NCI-H2029 treated with DMSO at 0.1 percent for 48 hours (cell line): ENCODE data around the gene GLRB.
A peak's percentile ranks its signal among the peaks of the same experiment; 100 is the strongest.
"Not testable (repeated sequence)": the region's sequence is repeated elsewhere in the genome, so short reads cannot be mapped to it uniquely, and the experiment has no call there.

Source experiments
- DNase-seq: peaks from one replicate; lab custom pipeline; 2025; lab: John Stamatoyannopoulos, UW

The GLRB gene

GRCh38 chr4:157128395-157128794 is 52.4 kb downstream of the GLRB start:
- DNase-seq, result no peak

- DNase-seq, result no peak
Observed at GRCh38 chr4:157141976-157142375, 66.0 kb downstream of the GLRB start.

- no peak for DNase-seq
Observed at GRCh38 chr4:157143369-157143768, 67.4 kb downstream of the GLRB start.

GRCh38 chr4:157151711-157152110 is 75.8 kb downstream of the GLRB start:
- DNase-seq, result no peak

- DNase-seq, result no peak
Observed at GRCh38 chr4:157165935-157166610, 90.1 kb downstream of the GLRB start.

GRCh38 chr4:157170321-157170720 is 94.4 kb downstream of the GLRB start:
- DNase-seq, result no peak

GRCh38 chr4:157172011-157172410 is 96.1 kb downstream of the GLRB start:
- DNase-seq, result no peak

GRCh38 chr4:157180268-157180667 is 104.3 kb downstream of the GLRB start:
- not testable (repeated sequence) for DNase-seq

- DNase-seq, result no peak
Observed at GRCh38 chr4:157184300-157184699, 108.3 kb downstream of the GLRB start.

- DNase-seq, result no peak
Observed at GRCh38 chr4:157185363-157185762, 109.4 kb downstream of the GLRB start.

GRCh38 chr4:157195374-157195773 is 119.4 kb downstream of the GLRB start:
- no peak for DNase-seq

GRCh38 chr4:157196046-157196445 is 120.1 kb downstream of the GLRB start:
- no peak for DNase-seq

- DNase-seq, result no peak
Observed at GRCh38 chr4:157204634-157205244, 128.8 kb downstream of the GLRB start.

- peak; percentile 29 for DNase-seq
Observed at GRCh38 chr4:157217708-157218107, 141.8 kb downstream of the GLRB start.

- DNase-seq, result no peak
Observed at GRCh38 chr4:157219711-157220370, 143.9 kb downstream of the GLRB start.

GRCh38 chr4:157220371-157220881 is 144.5 kb downstream of the GLRB start, which contains the start of gene GRIA2:
Gene GRIA2, plus strand, starts transcription at chr4:157220728. Its CDS starts 315 bp downstream, at chr4:157221043.
- DNase-seq, result peak; percentile 23

GRCh38 chr4:157221426-157221894 is 145.5 kb downstream of the GLRB start:
- no peak for DNase-seq
